WI38 (cell line): ENCODE measurements around the gene EOLA1.
A peak's percentile ranks its signal among the peaks of the same experiment; 100 is the strongest.
"Not testable (repeated sequence)": the region's sequence is repeated elsewhere in the genome, so short reads cannot be mapped to it uniquely, and the experiment has no call there.

ENCODE experiments used
- H3K4me3 ChIP-seq: 2 replicates; pipeline ENCODE4 v1.5.1; 2011; ENCODE audit warnings: low read depth, mild to moderate bottlenecking, control low read depth, low read length
- CTCF ChIP-seq: IDR thresholded peaks from 2 replicates; pipeline ENCODE4 v1.5.1; 2012; ENCODE audit warnings: low read depth, mild to moderate bottlenecking, control low read depth, low read length

The EOLA1 gene

GRCh38 chrX:149497626-149498025 lies 43.2 kb upstream of the EOLA1 start:
- no peak overlapping the region for H3K4me3 ChIP-seq
- TF ChIP-seq CTCF: no peak

GRCh38 chrX:149498767-149499166 lies 42.0 kb upstream of the EOLA1 start:
- H3K4me3 ChIP-seq: no peak overlapping the region
- TF ChIP-seq CTCF: no peak

- no peak for TF ChIP-seq CTCF
- no peak overlapping the region for H3K4me3 ChIP-seq
Measured at GRCh38 chrX:149499766-149500165, 41.0 kb upstream of the EOLA1 start.

- H3K4me3 ChIP-seq: not testable (repeated sequence)
Measured at GRCh38 chrX:149502923-149503322, 37.9 kb upstream of the EOLA1 start.

- not testable (repeated sequence) for H3K4me3 ChIP-seq
Measured at GRCh38 chrX:149503446-149503845, 37.4 kb upstream of the EOLA1 start.

GRCh38 chrX:149504226-149504914 lies 36.4 kb upstream of the EOLA1 start:
- TF ChIP-seq CTCF: no peak
- peak overlapping the region; percentile 60 for H3K4me3 ChIP-seq

- peak within 1 kb of the TSS; percentile 60 for H3K4me3 ChIP-seq
- TF ChIP-seq CTCF: no peak
Measured at GRCh38 chrX:149504915-149505651, 35.7 kb upstream of the EOLA1 start, which contains the start of gene IDS. Gene IDS, minus strand, starts transcription at chrX:149505306. Its CDS starts 169 bp downstream, at chrX:149505137.

GRCh38 chrX:149505671-149506070 lies 35.1 kb upstream of the EOLA1 start:
- H3K4me3 ChIP-seq: no peak overlapping the region

More at GRCh38 chrX:149505671-149506070, 35.1 kb upstream of the EOLA1 start:
- TF ChIP-seq CTCF: no peak
